K562 (cell line): Measurements from ENCODE around the gene FBP1. TPM values are rescaled to one million over a fixed set of nuclear protein-coding genes. Genes with fewer than 3 reads are reported as not detected.

Experiments used
- CGGBP1 ChIP-seq: fragments of 250-450 bp; sonication (Bioruptor Pico); IDR thresholded peaks from 2 replicates; pipeline ENCODE4 v1.9.0; 2021; ENCODE audit warnings: mild to moderate bottlenecking
- CREB1 ChIP-seq, 2 experiments: sonication (generic) in 1 of 2; formaldehyde crosslinking in 1 of 2; IDR thresholded peaks; 2 replicates each; pipeline versions ENCODE4 v1.6.1 to v1.8.0; 2012 to 2022; ENCODE audit warnings: inconsistent platforms in 1 of 2, mild to moderate bottlenecking in 1 of 2, missing genetic modification reagents in 1 of 2, moderate library complexity in 1 of 2
- EHMT2 ChIP-seq: fragments of 450-650 bp; IDR thresholded peaks from 2 replicates; pipeline ENCODE4 v1.6.1; 2018; ENCODE audit warnings: antibody characterized with exemption
- KLF1 ChIP-seq: fragments of 450-650 bp; IDR thresholded peaks from 2 replicates; pipeline ENCODE4 v1.6.1; 2016; ENCODE audit warnings: missing genetic modification characterization, missing compliant biosample characterization
- KLF6 ChIP-seq: fragments of 250-450 bp; sonication (Bioruptor Pico); IDR thresholded peaks from 2 replicates; pipeline ENCODE4 v1.4.0; 2020; ENCODE audit warnings: mild to moderate bottlenecking, moderate library complexity, borderline replicate concordance
- NCOA4 ChIP-seq: fragments of 450-650 bp; IDR thresholded peaks from 2 replicates; pipeline ENCODE4 v1.6.1; 2018; ENCODE audit warnings: mild to moderate bottlenecking; ENCODE audit not compliant: partially characterized antibody
- POLR2G ChIP-seq: fragments of 200-400 bp; formaldehyde crosslinking; IDR thresholded peaks from 2 replicates; pipeline ENCODE4 v1.6.1; 2017; ENCODE audit warnings: low read depth, mild to moderate bottlenecking, antibody characterized with exemption, low read length, moderate library complexity
- RERE ChIP-seq: sonication (generic); formaldehyde crosslinking; IDR thresholded peaks from 2 replicates; pipeline ENCODE4 v1.8.0; 2023; ENCODE audit warnings: missing genetic modification reagents, mild to moderate bottlenecking, borderline replicate concordance
- SLC30A9 ChIP-seq: fragments of 250-450 bp; sonication (Bioruptor Pico); IDR thresholded peaks from 2 replicates; pipeline ENCODE4 v1.8.0; 2022; ENCODE audit warnings: mild to moderate bottlenecking, moderate library complexity
- SRSF3 ChIP-seq: fragments of 200-400 bp; formaldehyde crosslinking; IDR thresholded peaks from 2 replicates; pipeline ENCODE4 v1.6.1; 2016; ENCODE audit warnings: mild to moderate bottlenecking, low read length, moderate library complexity; ENCODE audit not compliant: insufficient read depth
- TBP ChIP-seq: optimal IDR thresholded peaks from 2 replicates; pipeline ENCODE3; 2011; ENCODE audit warnings: low read depth, low read length, improper control_type of control experiment
- ZNF175 ChIP-seq: fragments of 200-800 bp; sonication (Bioruptor generic); IDR thresholded peaks from 2 replicates; pipeline ENCODE4 v1.6.1; 2016; ENCODE audit warnings: low read depth, mild to moderate bottlenecking, missing genetic modification characterization, missing compliant biosample characterization
- polyA plus RNA-seq, 8 experiments: library from polyadenylated mRNA; depleted of rRNA in 4 of 8; stranded (reverse) in 5 of 8; unstranded in 3 of 8; fragments of >200 nt; fragmentation: Nextera tagmentation in 2 of 8; fragmentation: Illumina TruSeq in 1 of 8; extraction: Ambion mirVana in 2 of 8; extraction: Trizol in 1 of 8; gene quantifications; 2 replicates each; pipeline versions ENCODE4 v1.2.1 to v1.2.3, GENCODE V29; 2011 to 2014; ENCODE audit warnings: inconsistent platforms in 1 of 8, missing spikeins in 1 of 8
- total RNA-seq, 7 experiments: library from RNA; depleted of rRNA in 6 of 7; stranded (reverse); fragments of >200 nt in 6 of 7; fragmentation: Illumina TruSeq in 2 of 7; extraction: Trizol in 2 of 7; gene quantifications; 2 replicates each; pipeline versions ENCODE4 v1.2.1 to v1.2.3, GENCODE V29; 2011 to 2021; ENCODE audit warnings: low replicate concordance in 1 of 7
- TF ChIP-seq, protein P1 (sequence below): IDR thresholded peaks from 3 replicates; pipeline ENCODE4 v1.6.1; 2011; ENCODE audit warnings: borderline replicate concordance, mild to moderate bottlenecking; ENCODE audit not compliant: insufficient read length, insufficient read depth
- TF ChIP-seq, protein P2 (sequence below): sonication (generic); formaldehyde crosslinking; IDR thresholded peaks from 2 replicates; pipeline ENCODE4 v1.8.0; 2022; ENCODE audit warnings: missing genetic modification reagents, mild to moderate bottlenecking, borderline replicate concordance
- TF ChIP-seq, protein P3 (sequence below): fragments of 450-650 bp; IDR thresholded peaks from 2 replicates; pipeline ENCODE4 v1.6.1; 2016; ENCODE audit warnings: antibody characterized with exemption

FBP1 gene
- total and polyA plus RNA-seq, 9 of the 15 experiments (the other 6 are each of a cell fraction or from before 2014, with no cell fraction given) = 0.24 TPM; not detected in 8

DNA sequence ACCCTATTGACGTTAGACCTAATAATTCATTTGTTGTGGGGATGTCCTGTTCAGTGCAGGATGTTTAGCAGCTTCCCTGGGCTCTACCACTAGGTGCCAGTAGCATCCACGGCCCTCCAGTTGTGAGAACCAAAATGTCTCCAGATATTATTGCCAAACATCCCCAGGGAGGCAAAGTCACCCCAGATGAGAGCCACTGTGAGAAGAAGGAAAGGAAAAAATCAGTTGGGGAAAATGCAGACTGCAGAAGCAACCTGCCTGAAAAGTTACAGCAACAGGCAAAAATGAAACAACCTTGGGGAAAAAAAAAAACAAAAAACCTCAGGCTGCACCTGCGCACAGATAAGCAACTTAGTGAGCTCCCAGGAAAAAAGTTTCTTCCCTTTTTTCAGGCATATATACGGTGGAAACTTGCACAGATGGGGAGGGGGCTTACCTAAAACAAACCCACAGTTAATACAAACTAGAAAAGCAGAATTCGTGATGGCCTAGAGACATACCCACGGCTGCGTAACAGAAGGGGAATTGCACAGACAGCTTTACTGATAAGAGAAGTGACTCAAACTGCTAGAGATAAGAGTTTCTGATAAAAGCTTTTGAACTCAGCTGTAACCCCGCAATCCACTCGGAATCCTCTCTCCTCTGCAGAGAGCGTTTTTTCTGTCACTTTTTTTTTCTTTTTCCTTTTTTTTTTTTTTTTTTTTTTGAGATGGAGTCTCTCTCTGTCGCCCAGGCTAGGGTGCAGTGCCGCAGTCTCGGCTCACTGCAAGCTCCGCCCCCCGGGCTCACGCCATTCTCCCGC lies 29.8 kb upstream of the FBP1 start (continued):
- TF ChIP-seq, protein P1, sequence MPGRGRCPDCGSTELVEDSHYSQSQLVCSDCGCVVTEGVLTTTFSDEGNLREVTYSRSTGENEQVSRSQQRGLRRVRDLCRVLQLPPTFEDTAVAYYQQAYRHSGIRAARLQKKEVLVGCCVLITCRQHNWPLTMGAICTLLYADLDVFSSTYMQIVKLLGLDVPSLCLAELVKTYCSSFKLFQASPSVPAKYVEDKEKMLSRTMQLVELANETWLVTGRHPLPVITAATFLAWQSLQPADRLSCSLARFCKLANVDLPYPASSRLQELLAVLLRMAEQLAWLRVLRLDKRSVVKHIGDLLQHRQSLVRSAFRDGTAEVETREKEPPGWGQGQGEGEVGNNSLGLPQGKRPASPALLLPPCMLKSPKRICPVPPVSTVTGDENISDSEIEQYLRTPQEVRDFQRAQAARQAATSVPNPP = no peak
- no peak for TF ChIP-seq KLF6 (CRISPR knock-in tag)
- TF ChIP-seq ZNF175 = no peak
- TF ChIP-seq RERE (CRISPR knock-in tag) = no peak
- TF ChIP-seq, protein P2, sequence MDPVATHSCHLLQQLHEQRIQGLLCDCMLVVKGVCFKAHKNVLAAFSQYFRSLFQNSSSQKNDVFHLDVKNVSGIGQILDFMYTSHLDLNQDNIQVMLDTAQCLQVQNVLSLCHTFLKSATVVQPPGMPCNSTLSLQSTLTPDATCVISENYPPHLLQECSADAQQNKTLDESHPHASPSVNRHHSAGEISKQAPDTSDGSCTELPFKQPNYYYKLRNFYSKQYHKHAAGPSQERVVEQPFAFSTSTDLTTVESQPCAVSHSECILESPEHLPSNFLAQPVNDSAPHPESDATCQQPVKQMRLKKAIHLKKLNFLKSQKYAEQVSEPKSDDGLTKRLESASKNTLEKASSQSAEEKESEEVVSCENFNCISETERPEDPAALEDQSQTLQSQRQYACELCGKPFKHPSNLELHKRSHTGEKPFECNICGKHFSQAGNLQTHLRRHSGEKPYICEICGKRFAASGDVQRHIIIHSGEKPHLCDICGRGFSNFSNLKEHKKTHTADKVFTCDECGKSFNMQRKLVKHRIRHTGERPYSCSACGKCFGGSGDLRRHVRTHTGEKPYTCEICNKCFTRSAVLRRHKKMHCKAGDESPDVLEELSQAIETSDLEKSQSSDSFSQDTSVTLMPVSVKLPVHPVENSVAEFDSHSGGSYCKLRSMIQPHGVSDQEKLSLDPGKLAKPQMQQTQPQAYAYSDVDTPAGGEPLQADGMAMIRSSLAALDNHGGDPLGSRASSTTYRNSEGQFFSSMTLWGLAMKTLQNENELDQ (CRISPR knock-in tag) = no peak
- TF ChIP-seq POLR2G = no peak
- TF ChIP-seq CREB1 (IDR thresholded peaks at IDR 0.05) = peak; percentile 35; the same call in 1 of the 2 replicates
- no peak for TF ChIP-seq CREB1 (CRISPR knock-in tag; IDR thresholded peaks at IDR 0.05)
- no peak for TF ChIP-seq CGGBP1 (CRISPR knock-in tag)
- TF ChIP-seq, protein P3, sequence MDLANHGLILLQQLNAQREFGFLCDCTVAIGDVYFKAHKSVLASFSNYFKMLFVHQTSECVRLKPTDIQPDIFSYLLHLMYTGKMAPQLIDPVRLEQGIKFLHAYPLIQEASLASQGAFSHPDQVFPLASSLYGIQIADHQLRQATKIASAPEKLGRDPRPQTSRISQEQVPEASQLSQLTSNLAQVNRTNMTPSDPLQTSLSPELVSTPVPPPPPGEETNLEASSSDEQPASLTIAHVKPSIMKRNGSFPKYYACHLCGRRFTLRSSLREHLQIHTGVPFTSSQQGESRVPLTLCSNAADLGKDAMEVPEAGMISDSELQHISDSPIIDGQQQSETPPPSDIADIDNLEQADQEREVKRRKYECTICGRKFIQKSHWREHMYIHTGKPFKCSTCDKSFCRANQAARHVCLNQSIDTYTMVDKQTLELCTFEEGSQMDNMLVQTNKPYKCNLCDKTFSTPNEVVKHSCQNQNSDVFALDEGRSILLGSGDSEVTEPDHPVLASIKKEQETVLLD = peak; percentile 60; the same call in 1 of the 2 replicates
- no peak for TF ChIP-seq SRSF3
- TF ChIP-seq NCOA4 = no peak
- TF ChIP-seq SLC30A9 (CRISPR knock-in tag) = no peak
- no peak for TF ChIP-seq EHMT2
- TF ChIP-seq KLF1 (tag) = no peak
- TF ChIP-seq TBP = no peak
